Measurements from ENCODE around the gene KERA. TPM values are rescaled to one million over a fixed set of nuclear protein-coding genes. Genes with fewer than 3 reads are reported as not detected.
"Not testable (repeated sequence)": the region's sequence is repeated elsewhere in the genome, so short reads cannot be mapped to it uniquely, and the experiment has no call there.

The KERA gene
- total RNA-seq = not detected in 2 replicates

- no peak for DNase-seq (ENCODE audit: low read depth in 2 of 2)
These were observed at the start of gene KERA for GRCh38 chr12:91057368-91058165. Gene KERA, minus strand, starts transcription at chr12:91058024. Its CDS starts 1,743 bp downstream, at chr12:91056281.

GRCh38 chr12:91106283-91106682, 48.5 kb upstream of the KERA start:
- DNase-seq (ENCODE audit: low read depth in 2 of 2) = no peak

- DNase-seq (ENCODE audit: low read depth in 2 of 2) = no peak
These were observed 48.0 kb upstream of the KERA start for GRCh38 chr12:91105807-91106206.

- DNase-seq (ENCODE audit: low read depth in 2 of 2) = no peak
These were observed 47.1 kb upstream of the KERA start for GRCh38 chr12:91104812-91105466.

- DNase-seq (ENCODE audit: low read depth in 2 of 2) = no peak
These were observed 45.8 kb upstream of the KERA start for GRCh38 chr12:91103624-91104023.

- no peak for DNase-seq (ENCODE audit: low read depth in 2 of 2)
These were observed 45.3 kb upstream of the KERA start for GRCh38 chr12:91103101-91103500.

- no peak for DNase-seq (ENCODE audit: low read depth in 2 of 2)
These were observed 43.1 kb upstream of the KERA start for GRCh38 chr12:91100906-91101305.

GRCh38 chr12:91099836-91100235, 42.0 kb upstream of the KERA start:
- no peak for DNase-seq (ENCODE audit: low read depth in 2 of 2)

- DNase-seq (ENCODE audit: low read depth in 2 of 2) = no peak
These were observed 41.5 kb upstream of the KERA start for GRCh38 chr12:91099341-91099740.

GRCh38 chr12:91098941-91099340, 41.1 kb upstream of the KERA start:
- no peak for DNase-seq (ENCODE audit: low read depth in 2 of 2)

- DNase-seq (ENCODE audit: low read depth in 2 of 2) = no peak
These were observed 40.6 kb upstream of the KERA start for GRCh38 chr12:91098461-91098860.

- no peak for DNase-seq (ENCODE audit: low read depth in 2 of 2)
These were observed 37.1 kb upstream of the KERA start for GRCh38 chr12:91094957-91095356.

GRCh38 chr12:91094032-91094662, 36.3 kb upstream of the KERA start:
- DNase-seq (ENCODE audit: low read depth in 2 of 2) = no peak

- DNase-seq (ENCODE audit: low read depth in 2 of 2) = no peak
These were observed 35.5 kb upstream of the KERA start for GRCh38 chr12:91093341-91093740.

- no peak for DNase-seq (ENCODE audit: low read depth in 2 of 2)
These were observed 34.3 kb upstream of the KERA start for GRCh38 chr12:91091916-91092715.

GRCh38 chr12:91089953-91090352, 32.1 kb upstream of the KERA start:
- not testable (repeated sequence) for DNase-seq (ENCODE audit: low read depth in 2 of 2)

GRCh38 chr12:91080041-91080440, 22.2 kb upstream of the KERA start:
- DNase-seq (ENCODE audit: low read depth in 2 of 2) = no peak

GRCh38 chr12:91078501-91078900, 20.7 kb upstream of the KERA start:
- DNase-seq (ENCODE audit: low read depth in 2 of 2) = no peak

GRCh38 chr12:91077228-91077954, 19.6 kb upstream of the KERA start:
- no peak for DNase-seq (ENCODE audit: low read depth in 2 of 2)

- no peak for DNase-seq (ENCODE audit: low read depth in 2 of 2)
These were observed 17.0 kb upstream of the KERA start for GRCh38 chr12:91074851-91075250.

- DNase-seq (ENCODE audit: low read depth in 2 of 2) = no peak
These were observed 16.4 kb upstream of the KERA start for GRCh38 chr12:91074154-91074709.
